ENCODE measurements around the gene STIM2. TPM values are rescaled to one million over a fixed set of nuclear protein-coding genes. Genes with fewer than 3 reads are reported as not detected.
"Not testable (repeated sequence)": the region's sequence is repeated elsewhere in the genome, so short reads cannot be mapped to it uniquely, and the experiment has no call there.

The STIM2 gene
- total RNA-seq, 1 experiment from 2014 or later = 37.8 TPM

GRCh38 chr4:26953366-26953765 is 92.7 kb downstream of the STIM2 start:
- no peak for DNase-seq (ENCODE audit: low read depth)

- no peak for DNase-seq (ENCODE audit: low read depth)
These were observed 93.3 kb downstream of the STIM2 start for GRCh38 chr4:26953770-26954423.

- DNase-seq (ENCODE audit: low read depth) = peak; percentile 21
These were observed 94.6 kb downstream of the STIM2 start for GRCh38 chr4:26955241-26955640.

GRCh38 chr4:26958925-26959653 is 98.4 kb downstream of the STIM2 start:
- no peak for DNase-seq (ENCODE audit: low read depth)

- no peak for DNase-seq (ENCODE audit: low read depth)
These were observed 99.0 kb downstream of the STIM2 start for GRCh38 chr4:26959654-26960047.

- DNase-seq (ENCODE audit: low read depth) = no peak
These were observed 102.1 kb downstream of the STIM2 start for GRCh38 chr4:26962720-26963119.

- DNase-seq (ENCODE audit: low read depth) = no peak
These were observed 103.9 kb downstream of the STIM2 start for GRCh38 chr4:26964512-26964911.

- no peak for DNase-seq (ENCODE audit: low read depth)
These were observed 104.4 kb downstream of the STIM2 start for GRCh38 chr4:26964994-26965393.

- DNase-seq (ENCODE audit: low read depth) = not testable (repeated sequence)
These were observed 115.0 kb downstream of the STIM2 start for GRCh38 chr4:26975464-26976181.

GRCh38 chr4:26978387-26979053 is 117.9 kb downstream of the STIM2 start:
- no peak for DNase-seq (ENCODE audit: low read depth)

- peak; percentile 36 for DNase-seq (ENCODE audit: low read depth)
These were observed 124.3 kb downstream of the STIM2 start for GRCh38 chr4:26984896-26985295.

GRCh38 chr4:26985873-26986272 is 125.2 kb downstream of the STIM2 start:
- DNase-seq (ENCODE audit: low read depth) = peak; percentile 49

- no peak for DNase-seq (ENCODE audit: low read depth)
These were observed 126.5 kb downstream of the STIM2 start for GRCh38 chr4:26987191-26987590.

- no peak for DNase-seq (ENCODE audit: low read depth)
These were observed 130.4 kb downstream of the STIM2 start for GRCh38 chr4:26991057-26991456.

GRCh38 chr4:26992657-26993361 is 132.2 kb downstream of the STIM2 start:
- peak; percentile 64 for DNase-seq (ENCODE audit: low read depth)

GRCh38 chr4:26993539-26993938 is 132.9 kb downstream of the STIM2 start:
- DNase-seq (ENCODE audit: low read depth) = no peak

- DNase-seq (ENCODE audit: low read depth) = no peak
These were observed 133.3 kb downstream of the STIM2 start for GRCh38 chr4:26993967-26994366.

- no peak for DNase-seq (ENCODE audit: low read depth)
These were observed 134.7 kb downstream of the STIM2 start for GRCh38 chr4:26995316-26995715.

- DNase-seq (ENCODE audit: low read depth) = no peak
These were observed 136.1 kb downstream of the STIM2 start for GRCh38 chr4:26996745-26997144.

GRCh38 chr4:26999689-27000088 is 139.0 kb downstream of the STIM2 start:
- no peak for DNase-seq (ENCODE audit: low read depth)

GRCh38 chr4:27000122-27000521 is 139.5 kb downstream of the STIM2 start:
- peak; percentile 86 for DNase-seq (ENCODE audit: low read depth)
